GM19372 (cell line): ENCODE results near the gene AFAP1.

ENCODE experiments used
- ATAC-seq: cut with Tn5 transposase; IDR thresholded peaks from one replicate; pipeline ENCODE4 v1.9.1; 2021; ENCODE audit warnings: mild to moderate bottlenecking, low read depth, moderate library complexity; ENCODE audit not compliant: unreplicated experiment

Gene AFAP1

GRCh38 chr4:7777871-7778509 lies 161.7 kb downstream of the AFAP1 start:
- ATAC-seq: no peak

- no peak for ATAC-seq
Observed at GRCh38 chr4:7777017-7777710, 162.5 kb downstream of the AFAP1 start.

- no peak for ATAC-seq
Observed at GRCh38 chr4:7775396-7775795, 164.3 kb downstream of the AFAP1 start.

- no peak for ATAC-seq
Observed at GRCh38 chr4:7774301-7775294, 165.1 kb downstream of the AFAP1 start.

DNA sequence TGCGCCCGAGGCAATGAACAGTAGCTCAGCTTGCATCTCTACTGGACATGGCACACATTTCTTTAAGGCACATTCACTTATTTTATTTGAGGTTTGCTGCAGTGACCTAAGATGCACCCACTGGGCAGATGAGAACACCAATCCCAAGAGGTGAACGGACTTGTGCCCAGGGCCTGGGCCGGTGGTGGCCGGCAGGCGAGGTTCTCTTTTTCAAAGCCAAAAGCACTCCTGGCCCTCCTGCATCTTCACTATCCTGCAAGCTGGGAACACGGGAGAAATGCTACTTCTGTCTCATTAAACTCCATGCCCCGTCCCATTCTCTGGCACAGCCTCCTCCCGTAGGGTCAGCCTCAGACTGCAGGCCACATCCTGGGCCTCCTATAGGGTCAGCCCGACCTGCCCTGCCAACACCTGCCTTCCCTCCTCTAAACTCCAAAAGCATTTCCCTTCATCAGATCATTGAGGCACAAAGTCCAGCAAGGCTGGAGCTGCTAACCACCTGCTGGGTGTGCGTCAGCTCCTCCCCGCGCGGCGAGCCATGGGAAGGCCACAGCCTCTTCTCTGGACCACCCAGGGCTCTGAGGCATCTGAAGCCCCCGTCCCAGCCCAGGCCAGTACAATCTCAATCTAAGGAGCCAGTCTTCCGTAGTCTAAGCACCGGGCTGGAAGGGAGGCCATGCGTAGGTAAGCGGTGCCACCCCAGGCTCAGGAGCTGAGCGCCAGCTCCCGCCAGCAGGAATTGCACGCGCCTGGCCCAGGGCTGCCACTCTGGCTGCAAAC lies 166.1 kb downstream of the AFAP1 start:
- ATAC-seq: no peak

DNA sequence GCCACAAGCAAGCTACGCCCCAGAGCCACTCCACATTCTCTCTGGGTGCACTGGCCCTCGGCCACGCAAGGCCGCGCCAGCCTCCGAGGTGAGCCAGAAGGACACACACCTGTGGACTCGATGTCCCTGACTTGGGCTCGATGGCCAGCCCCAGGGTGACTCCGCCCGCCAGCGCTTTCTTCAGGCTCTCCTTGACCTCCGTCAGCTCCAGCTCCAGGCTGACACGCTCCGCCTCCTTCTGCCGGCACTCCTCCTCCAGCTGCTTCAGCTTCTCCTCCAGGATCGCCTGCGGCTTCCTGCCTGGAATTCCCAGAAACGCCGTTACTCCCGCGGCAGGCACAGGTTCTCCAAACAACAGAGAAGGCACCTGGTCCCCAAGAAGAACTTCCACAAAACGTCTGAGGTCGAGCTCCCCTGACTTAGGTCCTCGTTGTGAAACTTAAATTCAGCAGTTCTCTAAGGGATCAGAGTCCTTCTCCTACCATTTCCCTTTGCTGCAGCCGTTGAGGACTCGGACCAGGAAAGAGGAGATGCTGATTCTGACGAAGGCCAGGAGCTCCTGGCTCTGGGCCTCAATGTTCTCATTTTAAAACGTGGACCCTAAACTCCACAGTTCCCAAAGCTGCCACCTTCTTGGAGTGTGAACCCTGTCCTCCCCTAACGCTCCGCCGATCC lies 166.8 kb downstream of the AFAP1 start:
- no peak for ATAC-seq

- ATAC-seq: peak; percentile 77
Observed at GRCh38 chr4:7771541-7772507, 167.8 kb downstream of the AFAP1 start.

GRCh38 chr4:7771056-7771455 lies 168.6 kb downstream of the AFAP1 start:
- no peak for ATAC-seq

- ATAC-seq: no peak
Observed at GRCh38 chr4:7770224-7771050, 169.2 kb downstream of the AFAP1 start.

- ATAC-seq: no peak
Observed at GRCh38 chr4:7769396-7770223, 170.1 kb downstream of the AFAP1 start.

GRCh38 chr4:7768736-7769135 lies 170.9 kb downstream of the AFAP1 start:
- no peak for ATAC-seq

DNA sequence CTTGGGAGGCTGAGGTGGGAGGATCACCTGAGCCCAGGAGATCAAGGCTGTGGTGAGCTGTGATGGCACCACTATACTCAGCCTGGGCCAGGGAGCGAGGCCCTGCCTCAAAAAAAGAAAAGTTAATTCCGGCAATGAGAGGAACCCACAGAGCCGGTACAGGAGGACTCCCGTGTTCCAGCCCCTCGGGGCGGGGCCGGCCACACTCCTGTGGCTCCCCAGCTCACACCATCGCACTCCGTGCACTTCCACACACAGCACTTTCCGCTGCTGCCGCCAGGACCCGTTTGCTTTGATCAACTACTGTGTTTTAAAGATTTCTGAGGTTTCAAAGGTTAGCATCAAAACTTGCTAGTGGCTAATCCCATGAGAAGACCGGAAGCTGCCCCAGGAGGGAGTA lies 171.7 kb downstream of the AFAP1 start:
- no peak for ATAC-seq

- no peak for ATAC-seq
Observed at GRCh38 chr4:7767526-7767925, 172.1 kb downstream of the AFAP1 start.

GRCh38 chr4:7766661-7767345 lies 172.9 kb downstream of the AFAP1 start:
- no peak for ATAC-seq

DNA sequence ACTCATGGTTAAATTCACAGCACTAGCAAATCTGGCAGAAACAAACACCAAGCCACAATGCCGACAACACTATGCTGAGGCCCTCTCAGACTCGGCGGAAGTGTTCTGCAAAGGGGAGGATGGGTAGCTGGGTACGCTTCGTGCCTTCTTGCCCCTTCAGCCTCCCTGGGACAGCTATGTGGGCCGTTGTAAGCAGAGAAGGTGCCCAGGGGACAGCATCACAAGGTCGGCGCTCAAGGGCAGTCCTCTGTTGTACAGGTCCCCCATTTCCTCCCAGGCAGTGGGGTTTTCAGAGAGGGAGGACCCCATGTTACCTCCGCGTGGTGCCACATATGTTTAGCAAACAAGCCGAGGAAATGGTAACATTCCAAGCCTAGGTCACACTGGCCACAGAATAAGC lies 173.6 kb downstream of the AFAP1 start:
- ATAC-seq: no peak

DNA sequence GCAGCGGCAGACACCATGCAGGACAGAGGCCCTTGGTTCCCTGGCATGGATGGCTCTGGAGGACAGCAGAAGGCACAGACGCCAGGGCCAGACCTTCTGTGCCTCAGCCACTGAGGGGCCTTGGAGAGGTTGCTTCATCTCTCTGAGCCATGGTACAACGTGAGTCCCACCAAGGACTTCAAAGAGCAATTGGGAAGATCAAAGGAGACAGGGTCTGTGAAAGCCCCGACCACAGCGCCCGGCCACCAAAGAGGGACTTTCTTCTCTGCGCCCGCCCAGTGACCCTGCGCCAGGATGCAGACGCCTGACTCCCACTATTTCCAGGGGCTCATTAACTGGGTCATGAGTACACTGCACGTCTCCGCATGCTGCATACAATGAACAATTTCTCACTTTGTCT lies 174.0 kb downstream of the AFAP1 start:
- no peak for ATAC-seq
